Measurements from ENCODE around the gene EYA4. TPM values are rescaled to one million over a fixed set of nuclear protein-coding genes. Genes with fewer than 3 reads are reported as not detected.
A peak's percentile ranks its signal among the peaks of the same experiment; 100 is the strongest.

Gene EYA4, protein sequence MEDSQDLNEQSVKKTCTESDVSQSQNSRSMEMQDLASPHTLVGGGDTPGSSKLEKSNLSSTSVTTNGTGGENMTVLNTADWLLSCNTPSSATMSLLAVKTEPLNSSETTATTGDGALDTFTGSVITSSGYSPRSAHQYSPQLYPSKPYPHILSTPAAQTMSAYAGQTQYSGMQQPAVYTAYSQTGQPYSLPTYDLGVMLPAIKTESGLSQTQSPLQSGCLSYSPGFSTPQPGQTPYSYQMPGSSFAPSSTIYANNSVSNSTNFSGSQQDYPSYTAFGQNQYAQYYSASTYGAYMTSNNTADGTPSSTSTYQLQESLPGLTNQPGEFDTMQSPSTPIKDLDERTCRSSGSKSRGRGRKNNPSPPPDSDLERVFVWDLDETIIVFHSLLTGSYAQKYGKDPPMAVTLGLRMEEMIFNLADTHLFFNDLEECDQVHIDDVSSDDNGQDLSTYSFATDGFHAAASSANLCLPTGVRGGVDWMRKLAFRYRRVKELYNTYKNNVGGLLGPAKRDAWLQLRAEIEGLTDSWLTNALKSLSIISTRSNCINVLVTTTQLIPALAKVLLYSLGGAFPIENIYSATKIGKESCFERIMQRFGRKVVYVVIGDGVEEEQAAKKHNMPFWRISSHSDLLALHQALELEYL
- under 1 TPM in 2 of 4 donors, not detected in 2; 0.13 to 0.17 TPM for total RNA-seq

DNA sequence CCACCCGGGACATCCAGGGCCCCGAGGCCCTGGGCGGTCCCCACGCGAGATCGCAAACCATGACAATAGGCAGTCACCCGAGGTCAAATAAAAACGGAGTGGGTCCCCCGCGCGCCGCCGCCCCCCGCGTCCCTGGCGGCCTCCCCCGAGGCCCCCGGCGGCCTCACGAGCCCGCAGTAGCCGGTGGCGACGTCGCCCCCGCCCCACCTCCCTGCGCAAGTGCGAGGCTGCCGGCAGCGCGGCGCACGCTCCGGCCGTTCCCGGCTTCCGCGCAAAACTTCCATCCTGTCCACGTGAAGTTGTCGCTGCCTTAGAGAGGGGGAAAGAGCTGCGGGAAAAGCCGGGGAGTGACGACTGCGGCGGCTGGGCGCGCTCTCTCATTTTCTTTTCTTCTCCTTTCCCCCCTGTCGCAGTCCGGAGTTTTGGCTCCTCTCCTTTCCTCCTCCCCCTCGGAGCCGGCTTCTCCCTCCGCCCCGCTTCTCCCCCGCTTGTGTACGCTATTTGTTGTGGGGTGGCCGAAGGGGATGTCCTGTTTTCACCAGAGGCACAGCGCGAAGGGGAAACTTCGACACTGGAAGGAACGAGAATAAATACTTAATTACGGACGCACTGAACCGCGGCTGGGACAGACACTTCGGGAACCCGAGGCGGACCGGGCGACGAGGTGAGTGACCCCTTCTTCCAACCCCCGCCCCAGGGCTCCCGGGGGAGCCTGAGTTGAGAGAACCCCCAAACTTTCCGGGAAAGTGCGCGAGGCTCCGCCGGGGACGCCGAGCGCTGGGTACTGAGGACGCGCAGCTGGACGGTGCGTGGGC is at the start of gene EYA4:
Gene EYA4 (plus strand): TSS at position 272 of the 815 bp plus-strand sequence. CDS start 33,424 bp downstream, outside the sequence.
- TF ChIP-seq, protein P1, sequence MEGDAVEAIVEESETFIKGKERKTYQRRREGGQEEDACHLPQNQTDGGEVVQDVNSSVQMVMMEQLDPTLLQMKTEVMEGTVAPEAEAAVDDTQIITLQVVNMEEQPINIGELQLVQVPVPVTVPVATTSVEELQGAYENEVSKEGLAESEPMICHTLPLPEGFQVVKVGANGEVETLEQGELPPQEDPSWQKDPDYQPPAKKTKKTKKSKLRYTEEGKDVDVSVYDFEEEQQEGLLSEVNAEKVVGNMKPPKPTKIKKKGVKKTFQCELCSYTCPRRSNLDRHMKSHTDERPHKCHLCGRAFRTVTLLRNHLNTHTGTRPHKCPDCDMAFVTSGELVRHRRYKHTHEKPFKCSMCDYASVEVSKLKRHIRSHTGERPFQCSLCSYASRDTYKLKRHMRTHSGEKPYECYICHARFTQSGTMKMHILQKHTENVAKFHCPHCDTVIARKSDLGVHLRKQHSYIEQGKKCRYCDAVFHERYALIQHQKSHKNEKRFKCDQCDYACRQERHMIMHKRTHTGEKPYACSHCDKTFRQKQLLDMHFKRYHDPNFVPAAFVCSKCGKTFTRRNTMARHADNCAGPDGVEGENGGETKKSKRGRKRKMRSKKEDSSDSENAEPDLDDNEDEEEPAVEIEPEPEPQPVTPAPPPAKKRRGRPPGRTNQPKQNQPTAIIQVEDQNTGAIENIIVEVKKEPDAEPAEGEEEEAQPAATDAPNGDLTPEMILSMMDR (IDR thresholded peaks at IDR 0.05), result no peak
- 1% methylated on average over 43 to 72 of the region's 84 CpGs for WGBS, 2 donors
- H3K4me3 ChIP-seq (ENCODE audit: low read depth, poor library complexity, severe bottlenecking), result peak within 1 kb of the TSS; percentile 1
- intact Hi-C loops (cut with DNase I; ENCODE audit: low total_unique reads), result no loop called here
- no peak for DNase-seq (ENCODE audit: low spot score in 2 of 2)

DNA sequence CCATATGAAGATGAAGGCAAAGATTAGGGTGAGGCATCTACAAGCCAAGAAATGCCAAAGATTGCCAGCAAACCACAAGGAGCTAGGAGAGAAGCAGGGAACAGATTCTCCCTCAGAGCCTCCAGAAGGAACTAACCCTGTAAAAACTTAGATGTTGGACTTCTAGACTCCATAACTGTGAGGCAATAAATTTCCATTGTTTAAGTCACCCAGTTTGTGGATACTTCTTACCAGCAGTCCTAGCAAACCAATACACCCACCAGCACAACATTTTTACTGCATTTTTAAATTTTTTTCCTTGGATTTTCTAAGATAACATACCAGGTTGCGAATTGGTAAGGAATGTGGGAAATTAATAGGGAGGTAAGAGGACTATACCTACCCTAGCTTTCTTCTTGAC is 47.8 kb upstream of the EYA4 start:
- intact Hi-C loops (cut with DNase I; ENCODE audit: low total_unique reads), result no loop called here
- 84 to 96% methylated on average over 1 of the region's 1 CpG for WGBS, 2 donors
- H3K4me3 ChIP-seq (ENCODE audit: low read depth, poor library complexity, severe bottlenecking), result no peak overlapping the region
- no peak for DNase-seq (ENCODE audit: low spot score in 2 of 2)
- TF ChIP-seq, protein P1 (IDR thresholded peaks at IDR 0.05), result no peak
- no peak for TF ChIP-seq POLR2A (IDR thresholded peaks at IDR 0.05)

DNA sequence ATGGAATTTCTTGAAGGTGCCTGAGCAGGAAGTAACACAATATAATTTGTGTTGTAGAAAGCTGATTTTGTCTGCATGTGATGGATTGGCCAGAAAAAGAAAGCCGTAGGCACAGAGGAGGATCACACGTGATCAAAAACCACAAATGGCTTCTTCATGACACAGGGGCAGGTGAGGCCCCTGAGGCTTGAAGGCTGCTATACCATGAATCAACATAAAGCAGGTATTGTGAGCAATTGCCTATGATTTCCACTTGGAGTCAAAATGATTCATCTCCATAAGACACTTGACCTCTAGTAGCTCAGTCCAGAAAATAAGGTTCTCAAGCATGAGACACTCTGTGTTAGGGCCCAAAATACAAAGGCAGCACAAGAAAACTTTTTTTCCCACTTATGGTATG is 42.4 kb upstream of the EYA4 start:
- intact Hi-C loops (cut with DNase I; ENCODE audit: low total_unique reads), result no loop called here
- no peak for TF ChIP-seq POLR2A (IDR thresholded peaks at IDR 0.05)
- 50 to 60% methylated on average over 2 of the region's 2 CpGs for WGBS, 2 donors

DNA sequence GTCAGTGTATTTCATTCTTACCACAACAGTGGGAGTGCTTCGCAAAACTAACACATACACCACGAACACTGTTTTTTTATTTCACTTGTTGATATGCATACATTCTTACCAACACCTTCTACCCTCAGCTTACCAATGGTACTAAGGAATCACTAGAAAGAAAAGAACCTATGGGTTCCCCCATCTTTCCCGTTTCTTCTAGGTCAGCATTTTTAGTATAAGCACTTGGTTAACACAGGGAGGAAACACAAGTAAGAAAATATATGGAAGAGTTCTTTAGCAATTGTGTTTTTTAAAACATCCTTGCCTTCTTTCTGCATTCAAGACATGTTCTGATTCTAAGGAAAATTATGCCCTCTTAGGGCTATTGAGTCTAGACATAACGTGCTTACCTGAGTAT is 39.9 kb upstream of the EYA4 start:
- DNase-seq (ENCODE audit: low spot score in 2 of 2), result no peak
- no peak overlapping the region for H3K4me3 ChIP-seq (ENCODE audit: low read depth, poor library complexity, severe bottlenecking)
- TF ChIP-seq, protein P1 (IDR thresholded peaks at IDR 0.05), result no peak
- 87 to 91% methylated on average over 4 of the region's 4 CpGs for WGBS, 2 donors
- intact Hi-C loops (cut with DNase I; ENCODE audit: low total_unique reads), result no loop called here

More for the DNA sequence above, 42.4 kb upstream of the EYA4 start:
- no peak overlapping the region for H3K4me3 ChIP-seq (ENCODE audit: low read depth, poor library complexity, severe bottlenecking)
- no peak for DNase-seq (ENCODE audit: low spot score in 2 of 2)

DNA sequence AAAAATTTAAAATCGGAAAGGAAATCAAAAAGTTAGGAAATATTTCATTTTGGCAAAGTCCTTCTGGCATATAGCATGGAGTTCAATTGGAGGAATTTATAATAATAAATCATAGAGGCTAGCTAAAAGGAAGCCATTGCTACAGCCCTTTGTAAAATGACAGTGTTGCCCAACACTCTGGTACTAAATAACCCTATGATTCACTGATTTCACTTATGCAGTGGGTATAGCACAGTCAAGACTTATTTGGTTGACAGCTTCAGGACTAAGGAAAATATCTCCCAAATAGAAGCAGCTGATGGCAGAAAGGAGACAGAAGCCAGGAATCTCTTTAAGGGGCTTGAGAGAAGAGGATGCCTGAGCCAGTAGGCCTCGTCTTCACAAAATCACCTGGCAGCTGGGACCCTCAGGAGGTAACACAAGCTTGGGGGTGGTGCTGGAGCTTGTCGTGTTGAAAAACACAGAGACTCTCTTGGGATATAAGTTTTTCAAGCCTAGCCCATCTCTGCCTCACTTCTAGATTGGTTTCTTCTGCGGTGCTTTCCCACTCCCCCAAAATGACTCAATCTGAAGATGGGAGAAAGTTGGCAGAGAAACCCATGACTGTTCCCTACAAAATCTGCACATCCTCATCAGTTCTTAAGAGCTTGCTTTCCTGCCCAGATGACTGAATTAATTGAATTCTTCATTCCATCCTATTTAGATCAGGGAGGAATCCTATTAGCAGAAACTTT is 38.4 kb upstream of the EYA4 start:
- H3K4me3 ChIP-seq (ENCODE audit: low read depth, poor library complexity, severe bottlenecking), result no peak overlapping the region
- TF ChIP-seq, protein P1 (IDR thresholded peaks at IDR 0.05), result no peak
- no peak for TF ChIP-seq POLR2A (IDR thresholded peaks at IDR 0.05)
- intact Hi-C loops (cut with DNase I; ENCODE audit: low total_unique reads), result no loop called here
- WGBS, 2 donors, result 67 to 71% methylated on average over 4 of the region's 4 CpGs
- no peak for DNase-seq (ENCODE audit: low spot score in 2 of 2)
